Lung (tissue), 12 donors: ENCODE results near the gene RSL1D1. TPM values are rescaled to one million over a fixed set of nuclear protein-coding genes. Genes with fewer than 3 reads are reported as not detected.

Experiments
- ATAC-seq: fragments of 200-7000 bp; cut with Tn5 transposase; one replicate; pipeline ENCODE4 v1.9.1; 2020; ENCODE audit warnings: moderate number of reproducible peaks; ENCODE audit not compliant: insufficient read depth, low FRiP score
- DNase-seq, 3 donors: peaks; one replicate each; pipeline ENCODE4 v3.0.0-alpha.2; 2013 to 2017
- H3K27ac ChIP-seq, 2 donors: one replicate each; pipeline ENCODE4 v1.5.1; 2013; ENCODE audit warnings: mild to moderate bottlenecking in 2 of 2, moderate library complexity in 2 of 2, control low read depth in 1 of 2, inconsistent platforms in 1 of 2, low read depth in 1 of 2, low read length in 1 of 2
- H3K27me3 ChIP-seq, 3 donors: one replicate each; pipeline ENCODE4 v1.5.1; 2013; ENCODE audit warnings: low read length in 2 of 3; ENCODE audit not compliant: control insufficient read depth in 3 of 3, insufficient read depth in 3 of 3
- H3K36me3 ChIP-seq, 4 donors: one replicate each; pipeline ENCODE4 v1.5.1; 2013; ENCODE audit warnings: low read length in 4 of 4, mild to moderate bottlenecking in 1 of 4, moderate library complexity in 1 of 4; ENCODE audit not compliant: control insufficient read depth in 4 of 4, insufficient read depth in 4 of 4
- H3K4me1 ChIP-seq, 5 donors: one replicate each; pipeline ENCODE4 v1.5.1; 2013; ENCODE audit warnings: low read length in 5 of 5, mild to moderate bottlenecking in 2 of 5, moderate library complexity in 1 of 5; ENCODE audit not compliant: control insufficient read depth in 5 of 5, insufficient read depth in 5 of 5
- H3K4me3 ChIP-seq: one replicate; pipeline ENCODE4 v1.5.1; 2013; ENCODE audit warnings: mild to moderate bottlenecking, control low read depth, moderate library complexity
- H3K9ac ChIP-seq, 2 donors: one replicate each; pipeline ENCODE4 v1.5.1; 2013; ENCODE audit warnings: low read length in 2 of 2, control low read depth in 1 of 2; ENCODE audit not compliant: insufficient read depth in 1 of 2
- H3K9me3 ChIP-seq, 4 donors: one replicate each; pipeline ENCODE4 v1.5.1; 2013; ENCODE audit warnings: low read length in 3 of 4, mild to moderate bottlenecking in 1 of 4, moderate library complexity in 1 of 4; ENCODE audit not compliant: control insufficient read depth in 4 of 4, insufficient read depth in 3 of 4
- WGBS, 2 donors: extraction: QIAGEN DNeasy Blood & Tissue Kit; methylation state at CpG; one replicate each; pipeline ENCODE4 v1.1.7; 2013; 5-methylcytosine and 5-hydroxymethylcytosine counted together
- polyA plus RNA-seq, 2 donors: library from polyadenylated mRNA; stranded (reverse); fragments of 200-250 nt; gene quantifications; one replicate each; pipeline ENCODE4 v1.2.1, GENCODE V29; 2013
- total RNA-seq, 2 donors: library from RNA; depleted of rRNA in 1 of 2; stranded (reverse); fragments of >200 nt in 1 of 2; gene quantifications; one replicate each; pipeline ENCODE4 v1.2.1, GENCODE V29; 2014 to 2021
- TF ChIP-seq, protein P1 (sequence below): IDR thresholded peaks from 2 replicates; pipeline ENCODE4 v1.5.1; 2012; ENCODE audit warnings: mild to moderate bottlenecking; ENCODE audit errors: control extremely low read depth, extremely low read depth
- donor health status: control.
- donor health status: control.
- donor health status: Bipolar disorder and iron deficiency.
- donor health status: healthy.
- donor health status: DM: yes; HTN: yes; CAD: no.

Gene RSL1D1
- total and polyA plus RNA-seq, 4 donors = 68.5 to 206 (median 89.9) TPM

DNA sequence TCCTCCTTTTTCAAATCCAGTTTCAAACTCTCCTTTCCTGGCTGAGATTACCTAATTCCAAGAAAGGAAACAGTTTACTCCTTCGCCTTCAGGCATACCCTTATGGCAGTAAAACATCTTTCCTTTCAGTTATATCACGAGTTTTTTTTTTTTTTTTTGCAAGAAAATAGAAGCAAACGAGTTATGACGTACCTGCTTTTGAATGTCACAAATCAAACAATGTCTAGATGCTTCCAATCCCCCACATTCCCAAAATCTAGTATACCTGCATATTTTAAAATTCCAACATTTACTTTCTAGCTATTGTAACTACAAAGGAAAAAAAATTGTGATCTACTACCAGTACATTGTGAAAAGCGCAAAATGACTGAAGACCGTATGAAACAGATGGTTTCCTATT, 35.5 kb upstream of the RSL1D1 start:
- DNase-seq = no peak
- TF ChIP-seq, protein P1, sequence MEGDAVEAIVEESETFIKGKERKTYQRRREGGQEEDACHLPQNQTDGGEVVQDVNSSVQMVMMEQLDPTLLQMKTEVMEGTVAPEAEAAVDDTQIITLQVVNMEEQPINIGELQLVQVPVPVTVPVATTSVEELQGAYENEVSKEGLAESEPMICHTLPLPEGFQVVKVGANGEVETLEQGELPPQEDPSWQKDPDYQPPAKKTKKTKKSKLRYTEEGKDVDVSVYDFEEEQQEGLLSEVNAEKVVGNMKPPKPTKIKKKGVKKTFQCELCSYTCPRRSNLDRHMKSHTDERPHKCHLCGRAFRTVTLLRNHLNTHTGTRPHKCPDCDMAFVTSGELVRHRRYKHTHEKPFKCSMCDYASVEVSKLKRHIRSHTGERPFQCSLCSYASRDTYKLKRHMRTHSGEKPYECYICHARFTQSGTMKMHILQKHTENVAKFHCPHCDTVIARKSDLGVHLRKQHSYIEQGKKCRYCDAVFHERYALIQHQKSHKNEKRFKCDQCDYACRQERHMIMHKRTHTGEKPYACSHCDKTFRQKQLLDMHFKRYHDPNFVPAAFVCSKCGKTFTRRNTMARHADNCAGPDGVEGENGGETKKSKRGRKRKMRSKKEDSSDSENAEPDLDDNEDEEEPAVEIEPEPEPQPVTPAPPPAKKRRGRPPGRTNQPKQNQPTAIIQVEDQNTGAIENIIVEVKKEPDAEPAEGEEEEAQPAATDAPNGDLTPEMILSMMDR = no peak
- Histone ChIP-seq H3K27ac (no peak overlapping the region), H3K9ac (no peak overlapping the region), H3K9me3 (no peaks in the 10 kb centered on the region), H3K4me1 (no peaks in the 10 kb centered on the region), H3K36me3 (peaks cover 13 to 35% (median 22%) of the 10 kb centered on the region in 4 donors), H3K27me3 (no peaks in the 10 kb centered on the region), H3K4me3 (no peak overlapping the region)
- no peak for ATAC-seq
- 93% methylated on average over 6 of the region's 6 CpGs for WGBS, 2 donors

DNA sequence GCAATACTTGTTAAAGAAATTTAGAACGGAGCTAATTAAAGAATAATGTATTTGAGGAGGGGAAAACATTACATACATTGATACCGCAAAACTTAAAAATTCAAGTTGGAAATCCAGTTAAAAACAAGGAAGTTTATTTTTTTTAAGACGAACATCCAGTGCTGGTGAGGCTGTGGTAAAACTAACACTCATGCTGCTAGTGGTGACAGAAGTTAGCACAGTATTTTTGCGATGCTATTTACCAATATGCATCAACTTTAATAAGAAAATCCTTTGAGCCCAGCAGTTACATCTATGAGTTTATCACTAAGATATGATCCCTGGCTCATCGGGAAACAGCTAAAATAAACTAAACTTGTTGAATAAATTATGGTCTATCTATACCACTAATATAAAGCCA, 32.7 kb upstream of the RSL1D1 start:
- no peak overlapping the region for H3K27ac ChIP-seq
- peaks cover 20 to 47% (median 26%) of the 10 kb centered on the region in 4 donors for H3K36me3 ChIP-seq
- DNase-seq (no peak), ATAC-seq (no peak)
- no peaks in the 10 kb centered on the region for H3K9me3 ChIP-seq
- TF ChIP-seq, protein P1 = no peak
- H3K9ac ChIP-seq = no peak overlapping the region
- no peaks in the 10 kb centered on the region for H3K4me1 ChIP-seq
- 97% methylated on average over 5 of the region's 5 CpGs for whole genome bisulfite sequencing, 2 donors
- no peak overlapping the region for H3K4me3 ChIP-seq
- H3K27me3 ChIP-seq = no peaks in the 10 kb centered on the region

DNA sequence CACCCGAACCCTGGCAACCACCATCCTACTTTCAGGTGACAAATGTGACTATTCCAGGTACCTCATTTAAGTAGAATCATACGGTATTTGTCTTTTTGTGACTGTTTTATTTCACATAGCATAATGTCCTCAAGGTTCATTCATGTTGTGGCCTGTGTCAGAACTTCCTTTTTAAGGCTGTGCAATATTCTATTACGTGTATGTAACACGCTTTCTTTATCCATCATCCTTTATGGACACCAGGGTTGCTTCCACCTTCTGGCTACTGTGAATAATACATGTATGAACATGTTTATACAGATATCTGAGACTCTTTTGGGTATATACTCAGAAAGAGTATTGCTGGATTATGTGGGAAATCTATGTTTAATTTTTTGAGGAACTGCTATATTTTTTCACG, 28.7 kb upstream of the RSL1D1 start:
- no peak for DNase-seq
- no peaks in the 10 kb centered on the region for H3K9me3 ChIP-seq
- TF ChIP-seq, protein P1 = no peak
- H3K36me3 ChIP-seq = peaks cover 24 to 47% (median 30%) of the 10 kb centered on the region in 4 donors
- H3K4me3 ChIP-seq = no peak overlapping the region
- H3K4me1 ChIP-seq = no peaks in the 10 kb centered on the region
- ATAC-seq = no peak
- no peaks in the 10 kb centered on the region for H3K27me3 ChIP-seq
- WGBS, 2 donors = 77 to 83% methylated on average over 5 of the region's 5 CpGs
- H3K9ac ChIP-seq = no peak overlapping the region
- no peak overlapping the region for H3K27ac ChIP-seq

DNA sequence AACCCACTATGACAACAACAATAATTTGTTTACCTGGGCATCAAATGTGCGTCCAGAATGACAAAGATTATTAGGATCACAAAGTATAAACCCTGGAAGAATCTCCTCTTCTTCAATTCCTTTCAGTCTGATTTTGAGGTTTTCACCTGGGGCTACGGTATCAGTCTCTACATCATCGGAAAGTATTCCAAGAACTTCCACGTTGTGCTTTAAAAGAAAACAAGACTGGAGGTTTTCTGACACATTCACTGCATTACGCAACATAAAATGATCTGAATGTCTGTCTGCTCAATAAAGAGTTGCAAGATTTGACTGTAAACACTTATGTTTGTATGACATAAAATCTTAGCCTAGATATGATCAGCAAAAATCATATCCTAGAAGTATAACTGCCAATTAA, 26.0 kb upstream of the RSL1D1 start:
- H3K36me3 ChIP-seq = peaks cover 17 to 42% (median 32%) of the 10 kb centered on the region in 4 donors

More for the DNA sequence above, 26.0 kb upstream of the RSL1D1 start:
- Histone ChIP-seq H3K27me3 (no peaks in the 10 kb centered on the region), H3K9ac (no peak overlapping the region), H3K27ac (no peak overlapping the region), H3K4me1 (no peaks in the 10 kb centered on the region), H3K4me3 (no peak overlapping the region), H3K9me3 (no peaks in the 10 kb centered on the region)
- TF ChIP-seq, protein P1 = no peak
- ATAC-seq = no peak
- no peak for DNase-seq
- 82 to 85% methylated on average over 5 of the region's 5 CpGs for WGBS, 2 donors
